ENCODE measurements around the gene FAM135A.

GRCh38 chr6:70479236-70479635 lies 65.9 kb downstream of the FAM135A start:
- no peak for TF ChIP-seq SUZ12 (IDR thresholded peaks at IDR 0.05; ENCODE audit: extremely low read depth, insufficient read depth, insufficient read length)
- no peak for TF ChIP-seq ZNF274 (IDR thresholded peaks at IDR 0.05; ENCODE audit: low read depth, low read length)
